Tibial nerve (tissue), 4 donors: ENCODE results near the gene TJP1. TPM values are rescaled to one million over a fixed set of nuclear protein-coding genes. Genes with fewer than 3 reads are reported as not detected.

Experiments
- DNase-seq, 2 donors: peaks; one replicate each; pipeline ENCODE4 v3.0.0-alpha.2; 2019; ENCODE audit warnings: low spot score in 2 of 2
- H3K27ac ChIP-seq, 4 donors: fragments of 200-600 bp; sonication (generic) in 3 of 4; one replicate each; pipeline ENCODE4 v1.5.1; 2017 to 2019; ENCODE audit warnings: mild to moderate bottlenecking in 1 of 4
- H3K27me3 ChIP-seq, 2 donors: fragments of 200-600 bp; sonication (generic) in 1 of 2; one replicate each; pipeline versions ENCODE4 v1.5.1 to v1.6.0; 2017 to 2019
- H3K36me3 ChIP-seq, 3 donors: fragments of 200-600 bp; sonication (generic); one replicate each; pipeline ENCODE4 v1.5.1; 2018 to 2019
- H3K4me1 ChIP-seq, 4 donors: fragments of 200-600 bp; sonication (generic) in 3 of 4; one replicate each; pipeline ENCODE4 v1.5.1; 2017 to 2019
- H3K4me3 ChIP-seq, 4 donors: fragments of 200-600 bp; sonication (generic) in 3 of 4; one replicate each; pipeline ENCODE4 v1.5.1; 2017 to 2019; ENCODE audit warnings: mild to moderate bottlenecking in 1 of 4, moderate library complexity in 1 of 4
- H3K9me3 ChIP-seq, 4 donors: fragments of 200-600 bp; sonication (generic) in 3 of 4; one replicate each; pipeline ENCODE4 v1.5.1; 2017 to 2019
- CTCF ChIP-seq, 5 experiments: fragments of 200-600 bp in 3 of 5; fragments of 450-650 bp in 2 of 5; sonication (generic) in 3 of 5; IDR thresholded peaks; one replicate each; pipeline ENCODE4 v1.5.1; 2016 to 2019; ENCODE audit warnings: antibody characterized with exemption in 5 of 5, mild to moderate bottlenecking in 3 of 5, moderate library complexity in 2 of 5
- EP300 ChIP-seq, 2 donors: sonication (generic); formaldehyde crosslinking; IDR thresholded peaks; one replicate each; pipeline ENCODE4 v1.6.1; 2017; ENCODE audit warnings: antibody characterized with exemption in 2 of 2, mild to moderate bottlenecking in 1 of 2
- POLR2A ChIP-seq, 2 donors: fragments of 450-650 bp; IDR thresholded peaks; one replicate each; pipeline ENCODE4 v1.6.1; 2017; ENCODE audit warnings: antibody characterized with exemption in 2 of 2, mild to moderate bottlenecking in 2 of 2, moderate library complexity in 2 of 2
- WGBS, 2 donors: methylation state at CpG; one replicate each; pipeline ENCODE4 v1.1.5; 2018; 5-methylcytosine and 5-hydroxymethylcytosine counted together
- total RNA-seq, 4 donors: library from RNA; depleted of rRNA; stranded (reverse); fragments of >200 nt; gene quantifications; one replicate each; pipeline ENCODE4 v1.1.0, GENCODE V29; 2016

Gene TJP1
- total RNA-seq, 4 donors from 2014 or later, result 163 to 416 (median 403) TPM

- WGBS, 2 donors, result 83 to 91% methylated on average over 4 of the region's 4 CpGs
- Histone ChIP-seq H3K36me3 (no peaks in the 10 kb centered on the region), H3K4me3 (no peak overlapping the region), H3K27ac (no peak overlapping the region), H3K9me3 (no peaks in the 10 kb centered on the region), H3K27me3 (no peaks in the 10 kb centered on the region), H3K4me1 (no peaks in the 10 kb centered on the region)
- DNase-seq, result no peak
- TF ChIP-seq POLR2A (IDR thresholded peaks at IDR 0.05) (no peak), CTCF (IDR thresholded peaks at IDR 0.05) (no peak), EP300 (IDR thresholded peaks at IDR 0.05) (no peak)
Measured at GRCh38 chr15:29686079-29686425, 136.2 kb downstream of the TJP1 start.

- no peak for DNase-seq
- TF ChIP-seq POLR2A (IDR thresholded peaks at IDR 0.05), result no peak
- TF ChIP-seq CTCF (IDR thresholded peaks at IDR 0.05), result no peak
- TF ChIP-seq EP300 (IDR thresholded peaks at IDR 0.05), result no peak
- H3K36me3 ChIP-seq, result no peaks in the 10 kb centered on the region
- H3K4me3 ChIP-seq, result no peak overlapping the region
- H3K4me1 ChIP-seq, result no peaks in the 10 kb centered on the region
- no peaks in the 10 kb centered on the region for H3K27me3 ChIP-seq
- WGBS, 2 donors, result 65 to 76% methylated on average over 16 to 20 of the region's 20 CpGs
- H3K27ac ChIP-seq, result no peak overlapping the region
- H3K9me3 ChIP-seq, result no peaks in the 10 kb centered on the region
Measured at GRCh38 chr15:29685156-29686078, 136.9 kb downstream of the TJP1 start.

GRCh38 chr15:29682781-29683180 is 139.5 kb downstream of the TJP1 start:
- no peaks in the 10 kb centered on the region for H3K36me3 ChIP-seq
- no peak overlapping the region for H3K4me3 ChIP-seq
- H3K9me3 ChIP-seq, result no peaks in the 10 kb centered on the region
- H3K27ac ChIP-seq, result no peak overlapping the region
- no peaks in the 10 kb centered on the region for H3K27me3 ChIP-seq
- 86 to 89% methylated on average over 3 of the region's 3 CpGs for WGBS, 2 donors
- no peaks in the 10 kb centered on the region for H3K4me1 ChIP-seq
- DNase-seq, result no peak
- TF ChIP-seq CTCF (IDR thresholded peaks at IDR 0.05) (no peak), EP300 (IDR thresholded peaks at IDR 0.05) (no peak), POLR2A (IDR thresholded peaks at IDR 0.05) (no peak)

- H3K4me1 ChIP-seq, result no peaks in the 10 kb centered on the region
- no peaks in the 10 kb centered on the region for H3K36me3 ChIP-seq
- H3K4me3 ChIP-seq, result no peak overlapping the region
- DNase-seq, result no peak
- H3K27ac ChIP-seq, result no peak overlapping the region
- no peaks in the 10 kb centered on the region for H3K9me3 ChIP-seq
- 83 to 93% methylated on average over 4 of the region's 4 CpGs for WGBS, 2 donors
- H3K27me3 ChIP-seq, result no peaks in the 10 kb centered on the region
- TF ChIP-seq EP300 (IDR thresholded peaks at IDR 0.05), result no peak
- no peak for TF ChIP-seq CTCF (IDR thresholded peaks at IDR 0.05)
- TF ChIP-seq POLR2A (IDR thresholded peaks at IDR 0.05), result no peak
Measured at GRCh38 chr15:29682361-29682760, 139.9 kb downstream of the TJP1 start.

GRCh38 chr15:29681946-29682345 is 140.3 kb downstream of the TJP1 start:
- Histone ChIP-seq H3K27me3 (no peaks in the 10 kb centered on the region), H3K4me3 (no peak overlapping the region), H3K27ac (no peak overlapping the region), H3K36me3 (no peaks in the 10 kb centered on the region), H3K9me3 (no peaks in the 10 kb centered on the region), H3K4me1 (peaks cover 0 to under 1% (median 0%) of the 10 kb centered on the region in 4 donors)
- 86 to 90% methylated on average over 9 of the region's 9 CpGs for WGBS, 2 donors
- DNase-seq, result no peak
- no peak for TF ChIP-seq POLR2A (IDR thresholded peaks at IDR 0.05)
- TF ChIP-seq EP300 (IDR thresholded peaks at IDR 0.05), result no peak
- TF ChIP-seq CTCF (IDR thresholded peaks at IDR 0.05), result no peak
